Measurements from ENCODE around the gene LYSMD2. TPM values are rescaled to one million over a fixed set of nuclear protein-coding genes. Genes with fewer than 3 reads are reported as not detected.

The LYSMD2 gene
- total and polyA plus RNA-seq, 10 donors = 18.1 to 41.7 (median 33.2) TPM

GRCh38 chr15:51735228-51736010, 2.0 kb downstream of the LYSMD2 start:
- TF ChIP-seq POLR2AphosphoS5 (IDR thresholded peaks at IDR 0.05) = no peak
- TF ChIP-seq CTCF (IDR thresholded peaks at IDR 0.05 in 8 of 11, conservative IDR thresholded peaks at IDR 0.05 in 3 of 11) = peak in 2 of 11 experiments; percentile 13 to 16
- no peak for TF ChIP-seq POLR2A (IDR thresholded peaks at IDR 0.05)
- no peak for DNase-seq
- WGBS, 5 donors = 28 to 38% (median 29%) methylated on average over 5 of the region's 5 CpGs
- no peaks in the 10 kb centered on the region for H3K9me3 ChIP-seq
- H3K4me3 ChIP-seq = peak overlapping the region in 6 of 8 donors; percentile 74 to 93 (median 91)
- peaks cover 62 to 78% (median 74%) of the 10 kb centered on the region in 6 donors for H3K4me1 ChIP-seq
- H3K36me3 ChIP-seq = no peaks in the 10 kb centered on the region
- no peaks in the 10 kb centered on the region for H3K27me3 ChIP-seq (replicated peaks in 1 of 7)
- H3K27ac ChIP-seq = peak overlapping the region in 6 of 8 donors; percentile 89 to 96 (median 94)
- intact Hi-C loops (cut with DNase I; ENCODE audit: low total_unique reads) = no loop called here

- no peak for DNase-seq
- TF ChIP-seq POLR2A (IDR thresholded peaks at IDR 0.05) = no peak
- no peak for TF ChIP-seq CTCF (IDR thresholded peaks at IDR 0.05 in 8 of 11, conservative IDR thresholded peaks at IDR 0.05 in 3 of 11)
- TF ChIP-seq POLR2AphosphoS5 (IDR thresholded peaks at IDR 0.05) = no peak
- 30 to 63% (median 51%) methylated on average over 2 of the region's 2 CpGs for WGBS, 5 donors
- Histone ChIP-seq H3K9me3 (no peaks in the 10 kb centered on the region), H3K4me3 (peak overlapping the region in 1 of 8 donors; percentile 67), H3K27ac (peak overlapping the region; percentile 78 to 94 (median 88)), H3K27me3 (replicated peaks in 1 of 7) (no peaks in the 10 kb centered on the region), H3K4me1 (peaks cover 57 to 94% (median 81%) of the 10 kb centered on the region in 6 donors), H3K36me3 (no peaks in the 10 kb centered on the region)
- intact Hi-C loops (cut with DNase I; ENCODE audit: low total_unique reads) = no loop called here
Observed at GRCh38 chr15:51732646-51733045, 4.8 kb downstream of the LYSMD2 start.

GRCh38 chr15:51731549-51732267, 5.7 kb downstream of the LYSMD2 start:
- no peak for DNase-seq
- intact Hi-C loops (cut with DNase I; ENCODE audit: low total_unique reads) = no loop called here
- TF ChIP-seq POLR2AphosphoS5 (IDR thresholded peaks at IDR 0.05) (peak in 1 of 3 donors; percentile 43), POLR2A (IDR thresholded peaks at IDR 0.05) (no peak), CTCF (IDR thresholded peaks at IDR 0.05 in 8 of 11, conservative IDR thresholded peaks at IDR 0.05 in 3 of 11) (peak in 1 of 11 experiments; percentile 15)
- Histone ChIP-seq H3K27ac (peak overlapping the region; percentile 78 to 94 (median 88)), H3K27me3 (replicated peaks in 1 of 7) (no peaks in the 10 kb centered on the region), H3K4me3 (peak overlapping the region; percentile 0 to 67 (median 28)), H3K9me3 (no peaks in the 10 kb centered on the region), H3K36me3 (no peaks in the 10 kb centered on the region), H3K4me1 (peaks cover 63 to 100% (median 87%) of the 10 kb centered on the region in 6 donors)
- WGBS, 5 donors = 16 to 21% (median 19%) methylated on average over 5 of the region's 5 CpGs

Measured in spleen (tissue), 11 donors.